HG03139 (cell line): Measurements from ENCODE around the gene PROX1.

Source experiments
- ATAC-seq: cut with Tn5 transposase; IDR thresholded peaks from one replicate; pipeline ENCODE4 v1.9.1; 2021; ENCODE audit not compliant: unreplicated experiment

Gene PROX1

GRCh38 chr1:213979751-213980586, 7.8 kb upstream of the PROX1 start:
- no peak for ATAC-seq

GRCh38 chr1:213980906-213981305, 6.9 kb upstream of the PROX1 start:
- no peak for ATAC-seq

DNA sequence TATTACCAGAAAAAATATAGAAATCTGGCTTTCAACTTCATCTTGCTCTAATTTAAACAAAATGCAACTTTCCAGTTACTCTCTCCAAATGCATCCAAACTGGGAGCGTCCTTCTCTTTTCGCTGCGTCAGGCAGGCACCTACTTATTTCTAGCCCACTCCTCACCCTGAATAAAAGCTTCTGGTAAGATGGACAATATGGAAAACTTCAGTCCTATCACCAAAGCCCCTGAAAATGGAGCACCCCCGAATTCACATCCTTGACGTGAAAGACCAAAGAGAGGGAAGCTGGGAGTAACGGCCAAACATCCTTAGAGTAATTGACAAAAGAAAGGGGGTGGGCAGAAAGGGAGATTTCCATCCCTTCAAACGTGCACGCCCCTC, 5.5 kb upstream of the PROX1 start:
- ATAC-seq: no peak

GRCh38 chr1:213982672-213983492, 4.9 kb upstream of the PROX1 start:
- ATAC-seq: no peak

GRCh38 chr1:213983493-213984386, 4.0 kb upstream of the PROX1 start:
- ATAC-seq: no peak

GRCh38 chr1:213984387-213985208, 3.2 kb upstream of the PROX1 start:
- no peak for ATAC-seq

DNA sequence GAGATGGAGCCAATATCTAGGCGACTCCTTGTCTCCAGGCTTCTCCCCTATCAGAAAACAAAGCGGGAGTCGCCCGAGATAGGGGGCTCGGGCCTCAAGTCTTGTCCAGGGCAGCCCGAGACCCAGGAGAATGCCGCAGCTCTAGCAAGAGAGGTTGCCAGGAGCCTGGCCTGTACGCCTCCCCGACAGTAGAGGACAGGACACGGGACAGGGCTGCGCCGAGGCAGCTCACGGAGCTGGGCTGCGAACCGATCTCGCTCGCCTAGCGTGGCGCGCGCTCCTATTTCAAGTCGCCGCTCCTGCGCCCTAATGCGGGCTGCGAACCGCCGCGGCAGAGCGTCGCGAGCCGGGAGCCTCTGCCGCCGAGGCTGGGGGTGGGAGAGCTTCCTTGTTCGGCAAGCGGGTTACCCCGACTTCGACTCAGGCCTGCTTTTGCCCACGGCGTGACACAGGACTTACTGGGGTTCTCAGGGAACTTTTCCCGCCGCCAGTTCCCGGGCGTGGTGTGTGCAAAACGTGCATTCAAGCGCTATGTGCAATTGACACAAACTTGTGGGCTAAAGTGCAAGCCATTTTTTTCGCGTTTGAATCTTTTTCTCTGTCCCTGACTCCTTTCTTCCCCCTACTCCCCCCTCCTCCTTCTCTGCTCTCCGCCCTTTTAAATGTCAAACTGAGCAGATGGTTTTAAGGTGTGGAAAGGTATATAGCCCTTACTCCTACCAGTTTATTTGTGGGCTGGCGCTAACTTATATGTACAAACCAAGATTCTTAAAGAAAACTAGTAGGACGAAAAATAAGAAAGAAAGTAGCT, 2.4 kb upstream of the PROX1 start:
- ATAC-seq: no peak

- no peak for ATAC-seq
These were observed 1.5 kb upstream of the PROX1 start for GRCh38 chr1:213986020-213986924.

DNA sequence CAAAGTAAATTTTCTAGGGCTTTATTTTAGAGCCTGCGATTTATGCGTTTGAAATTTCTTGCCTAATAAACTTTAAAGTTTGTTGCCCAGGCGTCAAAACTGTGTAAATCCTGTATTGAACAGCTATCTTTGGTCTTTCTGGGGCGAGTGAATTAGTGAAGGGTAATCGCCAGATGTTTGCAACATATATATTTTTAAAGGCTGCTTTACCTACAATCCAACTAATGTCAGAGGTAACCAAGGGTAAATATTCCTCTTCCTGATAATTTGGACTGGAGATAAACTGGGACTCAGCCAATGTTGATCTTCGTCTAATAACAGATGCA, 885 bp upstream of the PROX1 start:
- no peak for ATAC-seq

GRCh38 chr1:213987422-213987926, 299 bp upstream of the PROX1 start:
- ATAC-seq: peak; percentile 32

GRCh38 chr1:213988507-213989001, 781 bp downstream of the PROX1 start:
- no peak for ATAC-seq

DNA sequence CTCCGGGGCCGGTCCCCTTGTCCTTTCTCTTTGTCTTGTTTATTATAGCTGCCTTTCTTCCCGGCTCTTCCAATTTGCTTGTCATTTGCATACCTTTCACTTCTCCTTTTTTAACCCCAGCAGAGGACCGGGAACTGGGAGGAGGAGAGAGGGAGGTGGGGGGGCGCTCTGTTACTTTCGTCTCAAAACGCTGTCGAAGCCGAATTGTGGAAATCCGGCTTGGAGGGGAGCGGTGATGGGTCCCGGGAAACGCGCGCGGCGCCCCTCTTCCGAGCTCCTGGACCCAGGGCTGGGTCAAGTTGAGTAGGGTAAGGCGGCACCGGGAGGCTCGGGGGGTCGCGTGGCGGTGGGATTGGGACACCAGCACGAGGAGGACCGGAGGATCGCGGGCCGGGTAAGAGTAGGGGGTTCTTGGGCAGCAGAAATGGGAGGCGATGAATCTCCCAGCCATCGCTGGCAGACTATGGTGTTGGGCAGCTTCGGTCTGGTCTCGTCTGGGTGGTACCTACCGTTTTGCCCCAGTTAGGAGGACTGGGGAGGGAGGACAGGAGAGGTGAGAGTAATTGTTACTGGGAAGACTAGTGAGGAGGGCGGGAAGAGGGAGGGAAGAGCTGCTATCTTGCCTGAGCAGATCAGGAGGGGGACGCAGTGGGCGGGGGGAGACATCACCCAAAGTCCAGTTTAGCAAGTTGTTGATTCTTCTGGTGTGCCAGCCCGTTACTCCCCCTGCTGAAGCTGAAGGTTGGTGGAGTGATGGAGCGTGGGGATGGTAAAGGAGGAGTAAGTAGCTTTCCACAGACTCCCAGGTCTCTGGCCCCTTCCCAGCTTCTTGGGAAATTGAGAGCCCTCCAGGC, 1.5 kb downstream of the PROX1 start:
- ATAC-seq: no peak

GRCh38 chr1:213993929-213994328, 6.2 kb downstream of the PROX1 start:
- no peak for ATAC-seq

DNA sequence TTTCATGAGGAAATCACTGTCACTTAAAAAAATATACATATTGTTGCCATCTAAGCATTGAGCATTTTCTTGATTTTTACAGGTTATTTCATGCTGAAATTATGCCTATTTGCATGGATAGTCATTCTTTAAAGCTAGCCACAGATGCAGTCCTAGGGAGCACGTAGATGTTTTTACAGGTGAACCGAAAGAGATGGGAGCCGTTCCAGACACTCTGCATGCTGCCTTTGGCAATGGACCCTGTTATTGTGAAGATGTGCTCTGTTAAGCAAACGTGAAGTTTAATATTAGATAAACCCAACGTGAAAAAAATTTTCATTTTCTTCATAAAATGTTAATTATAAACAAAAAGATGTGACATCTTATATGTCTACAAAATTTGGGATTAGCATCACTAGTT, 7.1 kb downstream of the PROX1 start:
- ATAC-seq: no peak

DNA sequence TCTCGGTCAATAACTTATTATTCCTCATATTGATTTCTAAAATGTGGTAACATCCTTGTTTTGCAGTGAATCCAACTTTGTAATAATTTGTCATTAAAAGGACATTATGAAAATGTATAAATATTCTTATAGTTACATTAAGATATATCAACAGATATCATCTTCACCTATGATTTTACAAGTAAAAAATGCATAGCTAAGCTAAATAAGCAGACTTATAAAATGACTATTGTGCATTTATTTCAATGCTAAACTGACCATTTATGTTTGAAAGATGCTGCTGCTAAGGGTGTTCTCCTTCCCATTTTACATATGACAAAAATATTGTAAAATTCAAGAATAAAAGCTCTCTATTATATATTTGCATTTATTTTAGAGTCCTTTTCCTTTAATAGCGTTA, 7.8 kb downstream of the PROX1 start:
- no peak for ATAC-seq

GRCh38 chr1:213996320-213997037, 8.7 kb downstream of the PROX1 start:
- ATAC-seq: no peak
